NAMALWA (cell line): Measurements from ENCODE around the gene CRLF3.
"Not testable (repeated sequence)": the region's sequence is repeated elsewhere in the genome, so short reads cannot be mapped to it uniquely, and the experiment has no call there.

ENCODE experiments used
- DNase-seq: peaks from one replicate; pipeline ENCODE4 v3.0.0-alpha.2; 2015; ENCODE audit warnings: low spot score

The CRLF3 gene

GRCh38 chr17:30824356-30825145 is at the start of gene CRLF3:
Gene CRLF3, minus strand, starts transcription at chr17:30824692. Its CDS starts 41 bp downstream, at chr17:30824651.
- DNase-seq: peak; percentile 94

GRCh38 chr17:30869005-30869404 is 44.5 kb upstream of the CRLF3 start:
- DNase-seq: no peak

- no peak for DNase-seq
These were observed 40.1 kb upstream of the CRLF3 start for GRCh38 chr17:30864636-30865035.

GRCh38 chr17:30858556-30859250 is 34.2 kb upstream of the CRLF3 start:
- no peak for DNase-seq

- no peak for DNase-seq
These were observed 29.7 kb upstream of the CRLF3 start for GRCh38 chr17:30854146-30854545.

GRCh38 chr17:30848021-30848420 is 23.5 kb upstream of the CRLF3 start:
- no peak for DNase-seq

- DNase-seq: no peak
These were observed 16.3 kb upstream of the CRLF3 start for GRCh38 chr17:30840771-30841170.

- no peak for DNase-seq
These were observed 13.8 kb upstream of the CRLF3 start for GRCh38 chr17:30838202-30838807.

- peak; percentile 34 for DNase-seq
These were observed 8.1 kb upstream of the CRLF3 start for GRCh38 chr17:30832438-30833124.

GRCh38 chr17:30831663-30832437 is 7.4 kb upstream of the CRLF3 start, which contains the start of gene ATAD5:
Gene ATAD5, plus strand, starts transcription at chr17:30831966. Its CDS starts 382 bp downstream, at chr17:30832348.
- DNase-seq: peak; percentile 90

- DNase-seq: peak; percentile 56
These were observed 6.8 kb upstream of the CRLF3 start for GRCh38 chr17:30831257-30831656.

- no peak for DNase-seq
These were observed 4.5 kb upstream of the CRLF3 start for GRCh38 chr17:30829022-30829421.

GRCh38 chr17:30827082-30827481 is 2.6 kb upstream of the CRLF3 start:
- no peak for DNase-seq

- peak; percentile 61 for DNase-seq
These were observed 513 bp downstream of the CRLF3 start for GRCh38 chr17:30824002-30824355.

- peak; percentile 50 for DNase-seq
These were observed 1.1 kb downstream of the CRLF3 start for GRCh38 chr17:30823421-30823820.

- DNase-seq: peak; percentile 79
These were observed 1.6 kb downstream of the CRLF3 start for GRCh38 chr17:30822919-30823318.

GRCh38 chr17:30821871-30822723 is 2.4 kb downstream of the CRLF3 start:
- peak; percentile 54 for DNase-seq

- no peak for DNase-seq
These were observed 4.4 kb downstream of the CRLF3 start for GRCh38 chr17:30819971-30820705.

GRCh38 chr17:30816165-30816564 is 8.3 kb downstream of the CRLF3 start:
- DNase-seq: no peak

GRCh38 chr17:30814860-30815259 is 9.6 kb downstream of the CRLF3 start:
- DNase-seq: not testable (repeated sequence)
